Activated T-cell treated with anti-CD3 and anti-CD28 coated beads for 1 hour (primary cell): ENCODE data around the gene SGSM2.

Source experiments
- DNase-seq: peaks from one replicate; pipeline ENCODE4 v3.0.0-alpha.2; 2020; ENCODE audit warnings: low read depth

Gene SGSM2

DNA sequence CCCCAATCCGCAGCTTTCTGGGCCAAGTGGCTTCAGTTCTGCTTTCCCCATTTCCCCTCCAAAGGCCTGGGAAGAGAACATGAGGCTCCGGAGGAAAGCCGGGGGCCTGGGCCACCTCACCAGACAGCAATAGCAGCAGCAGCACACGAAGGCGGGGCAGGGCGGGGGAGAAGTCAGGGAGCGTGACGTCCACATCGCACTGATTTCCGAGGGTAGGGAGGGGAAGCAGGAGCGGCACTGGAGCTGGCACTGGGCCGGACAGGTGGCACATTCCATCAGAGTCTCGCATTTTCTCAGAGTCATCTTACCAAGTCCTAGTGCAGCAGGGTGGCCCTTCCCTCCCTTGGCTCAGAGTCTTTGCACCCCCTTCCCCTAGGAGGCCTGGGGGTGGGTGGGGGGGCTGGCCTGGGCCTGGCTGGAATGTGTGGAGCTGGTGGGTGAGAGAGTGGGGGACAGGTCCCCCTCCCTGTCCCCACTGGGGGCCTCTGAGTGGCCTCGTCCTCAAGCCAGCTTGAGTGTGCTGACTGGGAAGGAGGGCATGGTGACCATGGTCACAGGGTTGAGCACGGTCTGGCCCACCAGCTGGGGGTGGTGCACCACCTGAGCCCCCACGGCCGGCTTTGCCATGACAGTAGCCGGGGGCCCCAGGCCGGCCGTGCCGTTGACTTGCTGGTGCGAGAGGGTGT, 49.2 kb downstream of the SGSM2 start:
- DNase-seq, result no peak

DNA sequence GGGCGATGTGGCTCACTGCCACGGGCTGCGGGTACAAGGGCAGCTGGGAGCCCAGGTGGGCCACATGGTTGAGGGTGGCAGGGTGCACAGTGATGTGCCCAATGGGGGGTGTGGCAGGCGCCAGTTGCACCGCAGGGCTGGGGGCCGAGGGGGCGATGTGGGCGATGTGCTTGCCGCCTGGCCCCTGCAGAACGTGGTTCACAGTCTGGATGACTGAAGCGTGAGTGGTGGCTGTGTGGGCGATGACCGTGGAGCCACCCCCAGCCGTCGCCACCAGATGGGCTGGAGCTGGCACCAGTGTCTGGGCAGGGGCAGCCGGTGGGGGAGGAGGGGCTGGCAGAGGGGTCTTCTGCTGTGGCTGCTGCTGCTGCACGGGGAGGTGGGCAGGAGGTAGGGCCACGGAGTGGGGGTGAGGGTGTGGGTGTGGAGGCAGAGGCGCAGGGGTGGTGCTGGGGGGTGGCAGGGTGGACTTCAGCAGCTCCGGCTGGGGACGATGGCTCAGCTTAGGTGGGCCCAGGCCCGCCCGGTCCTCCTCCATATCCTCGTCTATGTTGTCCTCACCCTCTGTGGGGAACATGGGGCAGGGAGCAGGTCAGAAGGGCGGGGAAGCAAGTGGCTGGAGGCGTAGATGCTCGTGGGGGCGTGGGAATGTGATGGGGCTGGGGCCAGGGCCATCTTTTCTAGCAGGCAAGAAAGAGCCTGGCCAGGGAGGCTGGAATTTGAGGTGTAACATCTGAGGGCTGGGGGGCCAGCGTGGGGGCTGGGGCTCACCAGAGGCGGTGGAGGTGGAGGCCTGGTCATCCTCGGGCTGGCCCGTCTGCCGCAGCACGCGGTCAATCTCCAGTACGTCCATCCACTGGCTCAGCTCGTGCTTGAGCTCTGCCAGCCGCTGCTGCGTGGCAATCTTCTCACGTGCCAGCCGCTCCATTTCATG, 50.1 kb downstream of the SGSM2 start:
- no peak for DNase-seq

DNA sequence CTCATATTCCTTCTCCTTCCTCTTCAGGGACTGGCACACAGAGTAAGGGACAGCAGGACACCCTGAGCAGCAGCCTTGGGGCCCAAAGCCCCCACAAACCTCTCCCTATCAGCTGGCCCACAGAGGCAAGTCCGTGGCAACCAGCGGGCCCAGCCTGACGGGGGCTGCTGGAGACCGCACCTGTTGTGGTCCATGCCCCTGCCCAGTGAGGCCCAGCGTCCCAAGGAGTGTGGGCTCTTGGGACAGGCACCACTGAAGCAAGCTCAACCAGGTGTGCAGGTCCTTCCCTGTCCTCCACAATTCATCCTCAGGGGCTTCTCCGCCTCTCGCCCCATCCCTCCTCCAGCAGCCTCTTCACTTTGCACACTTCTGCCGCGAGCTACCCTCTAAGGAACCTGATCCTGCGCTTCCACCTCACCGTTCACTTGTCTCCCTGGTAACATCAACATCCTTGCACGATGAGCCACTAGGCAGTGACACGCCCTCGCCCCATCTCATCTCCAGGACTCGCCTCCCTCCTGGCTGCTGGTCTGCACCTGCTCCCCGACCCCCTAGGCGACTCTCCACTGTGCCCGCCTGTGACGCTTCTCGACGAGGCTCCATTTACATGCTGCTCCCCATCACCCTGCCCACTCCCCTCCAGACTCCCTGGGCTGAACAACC, 50.9 kb downstream of the SGSM2 start:
- DNase-seq, result no peak

DNA sequence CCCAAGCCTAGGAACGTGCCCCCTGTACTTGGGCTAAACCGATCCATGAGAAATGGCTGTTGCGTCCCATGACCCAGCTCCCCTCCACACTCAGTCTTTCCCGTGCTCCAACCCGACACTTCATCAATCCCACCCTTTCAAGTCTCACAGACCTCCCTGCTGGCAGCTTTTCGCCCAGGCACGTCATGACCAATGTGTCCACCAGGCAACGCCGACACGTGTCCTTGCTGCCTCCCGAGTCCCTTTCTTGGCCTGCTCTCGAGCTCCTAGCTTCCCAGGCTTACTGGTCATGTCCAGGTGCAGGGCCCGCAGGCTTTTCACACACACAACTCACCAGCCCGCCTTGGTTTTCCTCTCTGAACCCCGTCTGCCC, 51.4 kb downstream of the SGSM2 start:
- DNase-seq, result no peak

DNA sequence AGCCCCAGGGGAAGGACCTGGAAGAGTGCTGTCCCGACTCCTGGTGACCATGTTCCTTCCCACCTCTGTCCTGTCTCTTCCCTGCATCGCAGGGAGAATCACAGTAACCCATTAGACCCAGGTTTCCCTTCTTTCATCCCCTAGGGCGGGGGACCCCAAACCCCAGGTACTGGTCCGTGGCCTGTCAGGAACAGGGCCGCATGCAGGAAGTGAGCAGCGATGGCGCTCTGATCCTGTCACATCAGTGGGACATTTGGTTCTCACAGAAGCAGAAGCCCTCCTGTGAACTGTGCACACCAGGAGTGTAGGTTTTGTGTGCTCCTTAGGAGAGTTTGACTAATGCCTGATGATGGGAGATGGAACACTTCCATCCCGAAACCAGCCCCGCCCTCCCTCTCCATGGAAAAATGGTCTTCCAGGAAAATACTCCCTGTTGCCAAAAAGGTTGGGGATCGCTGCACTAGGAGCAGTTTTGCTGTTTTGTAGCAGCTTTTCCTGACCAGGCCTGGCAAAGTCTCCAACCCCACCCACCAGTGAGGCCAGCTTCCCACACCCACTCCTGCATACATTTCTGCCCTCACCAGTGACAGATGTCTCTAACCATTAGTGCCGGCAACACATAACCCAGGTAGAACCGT, 53.0 kb downstream of the SGSM2 start:
- no peak for DNase-seq

DNA sequence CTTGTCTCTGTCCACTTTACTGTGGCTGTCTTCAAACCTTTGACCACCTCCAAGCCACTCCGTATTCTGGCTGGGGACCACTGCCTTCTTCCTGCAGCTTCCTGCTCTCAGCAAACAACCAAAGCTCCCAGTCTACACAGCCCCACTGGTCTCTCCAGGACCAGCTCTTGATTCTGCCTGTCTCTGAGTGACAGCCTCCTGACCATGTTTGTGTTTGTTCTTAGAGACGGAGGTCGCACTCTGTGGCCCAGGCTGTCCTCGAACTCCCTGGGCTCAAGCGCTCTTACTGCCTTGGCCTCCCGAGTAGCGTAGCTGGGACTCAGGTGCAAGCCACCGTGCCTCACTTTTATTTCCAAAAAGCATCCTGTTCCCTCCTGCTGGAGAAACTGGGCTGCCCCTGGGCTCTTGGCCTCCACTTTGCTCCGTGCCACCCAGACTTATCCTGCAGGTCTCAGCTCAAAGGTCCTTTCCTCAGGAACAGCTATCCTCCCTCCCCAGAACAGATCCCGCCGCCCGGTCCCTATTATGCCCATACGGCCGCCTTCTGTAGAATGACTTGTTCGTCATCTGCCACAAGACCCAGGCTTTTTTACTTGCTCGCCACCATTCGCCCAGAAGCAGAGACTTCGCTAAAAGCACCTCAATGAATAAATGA, 54.4 kb downstream of the SGSM2 start:
- DNase-seq, result no peak

DNA sequence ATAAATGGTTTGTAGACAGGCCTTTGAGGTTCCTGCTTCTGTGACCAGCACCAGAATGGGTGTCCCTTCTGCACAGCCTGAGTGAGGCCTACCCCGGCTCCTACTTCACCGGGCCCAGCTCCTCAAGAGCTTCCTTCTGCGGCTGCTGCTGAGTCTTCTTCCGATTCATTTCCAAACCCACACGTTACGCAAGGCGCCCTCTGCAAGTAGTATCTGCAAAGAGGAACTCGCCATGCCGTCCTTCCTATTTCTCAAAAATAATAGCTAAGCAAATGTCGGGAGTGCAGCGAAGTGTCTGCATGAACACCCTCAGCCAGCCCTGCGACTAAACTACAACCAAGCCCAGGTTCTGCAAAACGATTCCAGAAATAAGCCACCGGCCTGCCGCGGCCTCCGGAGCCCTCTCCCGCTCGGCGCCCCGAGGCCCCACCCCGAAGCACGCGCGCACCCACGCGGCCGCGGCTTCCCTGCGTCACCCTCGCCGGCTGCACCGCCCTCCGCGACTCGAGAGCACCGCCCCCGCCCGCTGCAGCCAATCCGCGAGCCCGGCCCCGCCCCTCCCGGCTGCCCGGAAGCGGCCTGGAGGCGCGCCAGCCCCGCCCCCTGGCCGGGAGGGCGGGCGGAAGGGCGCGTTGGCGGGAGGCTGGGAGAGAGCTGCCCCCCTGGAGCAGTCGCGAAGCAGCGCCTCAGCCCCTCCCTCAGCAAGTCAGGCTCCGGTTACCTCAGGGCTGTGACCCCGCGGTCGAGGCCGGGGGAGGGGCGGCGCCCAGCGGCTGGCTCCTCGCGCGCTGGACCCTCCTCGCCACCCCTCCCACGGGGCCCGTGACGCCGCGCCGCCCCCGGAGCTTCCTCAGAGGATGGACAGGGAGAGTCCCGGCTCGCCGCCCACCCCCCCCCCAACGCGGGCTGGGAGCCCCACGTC, 55.2 kb downstream of the SGSM2 start:
- DNase-seq, result peak; percentile 97

DNA sequence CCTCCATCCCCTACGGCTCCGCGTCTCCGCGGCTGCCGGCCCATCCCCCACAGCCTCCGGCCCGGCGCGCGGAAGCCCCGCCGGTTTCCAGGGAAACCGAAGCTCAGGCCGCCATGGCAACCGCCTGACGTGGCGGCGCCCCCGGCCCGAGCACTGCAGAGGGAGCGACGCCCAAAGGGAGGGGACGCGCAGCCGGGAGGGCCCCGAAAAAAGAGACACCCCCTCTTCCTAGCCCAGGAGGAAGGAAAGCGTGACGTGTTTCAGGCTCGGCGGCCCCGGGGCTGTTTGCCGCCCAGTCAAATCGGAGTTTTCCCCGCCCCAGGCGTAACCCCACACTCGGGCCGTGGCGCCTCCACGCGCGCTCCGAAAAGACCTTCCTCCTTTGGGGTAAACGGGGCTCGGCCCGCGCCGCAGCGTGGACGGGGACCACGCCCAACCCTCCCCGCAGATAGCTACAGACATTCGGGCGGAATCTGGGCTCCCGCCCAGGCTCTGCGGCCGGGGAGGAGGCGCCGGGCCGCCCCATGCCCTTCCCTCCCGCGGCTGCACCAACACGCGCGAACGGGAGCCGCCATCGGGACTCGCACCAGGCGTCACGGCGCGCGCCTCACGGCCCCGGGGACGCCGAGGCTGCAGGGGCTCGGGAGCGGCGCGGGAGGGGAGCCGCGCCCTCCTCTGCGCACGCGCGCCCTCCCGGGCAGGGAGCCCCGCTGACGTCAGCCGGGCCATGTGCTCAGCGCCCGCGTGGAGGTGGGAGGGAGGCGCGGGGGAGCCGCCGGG, 56.1 kb downstream of the SGSM2 start:
- peak; percentile 86 for DNase-seq

DNA sequence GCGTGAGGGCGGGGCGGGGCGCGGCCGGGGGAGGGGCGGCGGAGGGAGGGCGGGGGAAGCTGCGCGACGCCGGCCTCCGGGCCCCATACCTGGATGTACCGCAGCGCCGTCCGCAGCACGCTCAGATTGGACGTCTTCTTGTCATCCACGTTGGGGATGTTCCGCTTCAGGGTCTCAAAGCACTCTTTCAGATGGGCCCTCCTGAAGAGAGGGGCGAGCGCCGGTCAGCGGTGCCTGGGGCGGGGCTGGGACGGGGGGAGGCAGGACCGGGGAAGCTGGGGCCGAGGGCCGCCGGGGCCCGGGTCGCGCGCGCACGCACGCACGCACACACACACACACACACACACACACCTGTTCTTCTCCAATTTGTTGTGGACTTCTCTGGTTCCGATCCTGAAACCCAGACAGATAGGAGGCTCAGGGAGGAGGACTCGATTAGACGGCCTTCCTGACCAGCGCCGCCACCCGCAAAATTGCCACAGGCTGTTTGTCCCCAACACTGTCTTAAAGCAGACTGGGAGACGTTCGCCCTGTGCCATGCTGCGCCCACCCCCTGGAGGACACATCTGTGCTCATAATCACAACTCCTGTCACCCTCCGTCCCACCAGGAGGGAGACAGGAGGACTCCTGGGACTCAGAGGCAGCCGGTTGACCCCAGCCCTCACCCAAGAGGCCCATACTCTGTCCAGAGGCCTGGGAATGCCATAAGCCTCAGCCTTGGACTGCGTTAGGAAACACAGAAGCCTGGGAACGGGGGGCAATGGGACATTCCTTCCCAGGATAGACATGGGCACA, 56.9 kb downstream of the SGSM2 start:
- no peak for DNase-seq

DNA sequence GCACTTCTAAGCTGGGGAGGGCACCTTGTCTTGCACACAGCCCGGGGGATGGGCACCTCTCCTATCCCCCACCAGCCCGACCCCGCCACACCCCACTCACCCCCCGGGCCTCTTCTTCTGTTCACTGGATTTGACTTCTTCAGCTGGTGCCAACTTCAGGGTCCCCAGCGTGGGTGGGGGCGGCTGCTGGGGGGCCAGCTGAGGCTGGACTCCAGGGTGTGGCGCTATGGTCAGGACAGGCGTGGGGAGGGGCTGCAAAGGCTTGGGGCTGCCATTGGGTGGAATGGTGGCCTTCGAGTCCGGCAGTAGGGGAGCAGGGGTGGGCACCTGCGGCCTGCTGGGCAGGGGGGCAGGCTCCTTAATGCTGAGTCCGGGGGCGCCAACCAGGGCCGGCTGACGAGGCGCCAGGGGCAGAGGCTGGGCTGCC, 57.5 kb downstream of the SGSM2 start:
- DNase-seq, result no peak

DNA sequence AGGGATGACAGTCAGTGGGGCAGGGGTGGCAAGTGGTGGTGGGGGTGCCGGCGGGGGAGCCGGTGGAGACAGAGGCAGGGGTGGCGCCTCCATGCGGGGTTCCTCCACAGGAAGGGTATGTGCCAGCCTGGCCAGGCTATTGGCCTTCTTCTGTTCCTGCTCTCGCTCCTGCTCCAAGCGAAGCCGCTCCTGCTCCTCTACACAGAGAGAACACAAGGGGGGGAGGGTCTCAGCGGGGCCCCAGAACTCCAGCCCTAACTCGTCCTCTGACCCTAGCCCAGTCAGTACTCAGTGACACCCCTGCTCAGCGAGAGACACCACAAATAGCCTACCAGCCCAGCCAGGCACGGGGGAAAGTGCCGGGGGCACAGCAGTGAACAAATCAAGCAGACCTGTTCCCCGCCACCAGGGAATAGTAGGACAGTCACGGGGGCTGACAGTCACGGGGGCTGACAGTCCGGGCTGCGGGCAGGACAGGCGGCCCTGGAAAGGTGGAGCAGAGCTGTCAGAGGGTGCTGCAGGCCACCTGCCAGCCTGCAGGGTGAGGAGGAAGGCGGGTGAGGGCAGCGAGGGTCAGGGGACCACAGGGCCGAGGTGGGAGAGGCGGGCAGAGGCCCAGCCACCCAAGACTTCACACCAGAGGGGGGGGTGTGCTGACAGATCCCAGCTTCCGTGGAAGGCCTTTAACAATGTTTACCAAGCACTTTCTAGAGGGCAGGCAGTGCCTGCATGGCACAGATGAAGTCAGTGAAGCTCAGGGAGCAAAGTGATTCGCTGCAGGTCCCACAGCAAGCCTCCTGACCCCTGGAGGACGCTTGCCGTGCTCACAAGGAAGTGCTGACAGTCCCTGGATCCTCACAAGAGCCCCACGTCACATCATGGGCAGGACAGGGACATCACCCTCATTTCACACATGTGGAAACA, 58.2 kb downstream of the SGSM2 start:
- no peak for DNase-seq

DNA sequence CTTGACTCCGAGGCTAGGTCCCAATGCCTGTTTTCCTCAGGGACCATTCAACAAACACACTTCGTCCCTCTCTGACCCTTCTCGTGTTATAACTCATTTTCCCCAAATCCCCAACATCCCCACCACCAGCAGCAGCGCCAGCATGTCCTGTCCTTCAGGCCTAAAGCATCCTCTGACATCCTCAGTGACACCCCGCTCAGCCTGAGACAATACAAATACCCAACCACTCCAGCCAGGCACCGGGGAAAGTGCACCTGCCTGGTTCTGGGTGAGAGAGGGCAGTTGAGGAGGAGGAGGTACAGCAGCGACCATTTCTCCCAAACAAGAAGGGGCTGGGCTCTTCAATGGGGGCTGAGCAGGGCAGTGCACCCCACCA, 58.9 kb downstream of the SGSM2 start:
- DNase-seq, result no peak

DNA sequence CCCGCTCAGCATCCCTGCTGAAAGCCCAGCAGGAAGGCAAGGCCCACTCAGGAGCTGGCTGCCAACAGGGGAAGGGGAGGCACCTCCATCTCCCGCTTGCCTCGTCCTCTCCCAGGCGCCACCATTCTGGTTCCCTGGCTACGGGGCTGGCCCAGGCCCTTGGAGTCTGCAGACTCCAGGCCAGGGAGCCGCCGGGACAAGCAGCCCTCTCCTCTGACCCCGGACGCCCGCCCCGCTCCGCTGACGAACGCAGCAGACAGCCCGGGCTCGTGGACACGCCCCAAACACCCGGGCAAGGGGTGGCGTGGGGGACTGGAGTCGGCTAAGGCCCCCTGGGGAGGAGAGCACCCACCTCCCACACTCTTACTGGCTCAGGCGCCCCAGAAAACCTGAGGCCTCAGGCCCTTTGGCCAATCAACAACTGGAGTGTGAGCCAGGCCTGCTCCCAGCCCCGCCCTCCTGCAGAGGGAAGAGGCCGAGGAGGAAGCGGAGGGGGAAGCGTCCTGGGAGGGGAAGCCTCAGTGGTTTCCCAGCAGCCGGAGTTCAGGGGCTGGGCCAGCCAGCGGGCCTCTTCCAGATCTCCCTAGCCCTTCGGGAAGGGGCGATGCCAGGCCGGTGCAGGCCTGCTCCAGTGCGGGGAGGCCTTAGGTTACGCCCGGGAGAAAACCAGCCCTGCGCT, 59.4 kb downstream of the SGSM2 start:
- peak; percentile 23 for DNase-seq

DNA sequence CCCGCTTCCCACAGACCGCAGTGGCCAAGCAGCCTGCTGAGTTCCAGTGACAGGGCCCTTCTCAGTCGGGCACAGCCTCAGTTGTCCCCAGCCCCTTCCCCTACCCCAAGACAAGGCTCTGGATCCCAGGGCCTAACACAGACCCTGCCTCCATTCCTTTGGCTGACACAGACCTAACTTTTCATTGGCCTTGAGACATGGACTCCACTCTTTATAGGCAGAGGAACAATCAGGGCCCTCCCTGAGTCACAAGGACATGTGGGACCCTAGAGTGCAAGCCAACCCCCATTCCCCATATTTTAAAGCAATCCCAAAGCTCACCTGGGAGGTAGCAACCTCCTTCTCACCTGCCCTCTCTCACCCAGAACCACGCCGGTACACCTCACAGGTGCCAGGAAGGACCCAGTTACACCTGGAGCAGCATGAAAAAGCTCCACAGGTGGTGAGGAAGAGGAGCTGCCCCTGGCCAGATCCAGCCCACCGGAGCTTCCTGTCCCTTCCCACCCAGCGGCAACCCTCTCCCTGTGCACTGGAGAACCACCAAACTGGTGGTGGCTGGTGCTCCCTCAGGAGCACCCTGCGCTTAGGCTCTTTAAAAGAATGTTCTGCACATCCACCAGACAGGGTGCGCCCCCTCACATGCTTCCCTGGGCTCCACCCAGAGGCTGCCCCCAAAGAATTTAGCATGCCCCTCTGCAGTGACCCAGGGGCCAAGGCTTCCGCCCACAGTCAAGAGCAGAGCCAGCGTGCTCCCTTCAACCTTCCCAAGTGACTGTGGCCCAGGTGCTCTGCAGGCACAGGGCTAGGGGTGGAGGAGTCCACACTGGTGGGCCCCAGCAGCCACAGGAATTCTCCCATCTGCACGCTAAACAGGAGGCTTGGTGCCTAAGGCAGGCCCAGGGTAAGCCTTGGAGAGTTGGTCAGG, 60.2 kb downstream of the SGSM2 start:
- no peak for DNase-seq

DNA sequence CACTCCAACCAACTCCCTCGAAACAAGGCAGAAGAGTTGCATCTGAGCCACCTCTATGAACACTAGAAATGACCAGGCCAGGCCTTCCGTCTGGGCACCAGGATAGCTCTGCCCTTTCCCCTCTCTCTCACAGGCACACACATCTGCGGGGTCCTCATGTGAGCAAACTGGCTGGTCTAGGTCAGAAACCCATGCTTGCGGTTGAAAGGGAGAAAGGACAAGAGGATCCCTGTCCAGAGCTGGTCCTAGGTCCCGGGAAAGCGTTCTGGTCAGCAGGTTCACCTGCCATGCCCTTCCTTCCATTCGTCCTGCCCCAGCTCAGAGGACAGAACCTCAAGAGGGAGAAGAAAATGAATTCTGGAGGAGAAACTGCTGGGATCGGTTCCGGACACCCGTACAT, 60.9 kb downstream of the SGSM2 start:
- no peak for DNase-seq
